GM19397 (cell line): Measurements from ENCODE around the gene CCDC8.
"Not testable (repeated sequence)": the region's sequence is repeated elsewhere in the genome, so short reads cannot be mapped to it uniquely, and the experiment has no call there.

Experiments used
- ATAC-seq: cut with Tn5 transposase; IDR thresholded peaks from one replicate; pipeline ENCODE4 v1.9.1; 2021; ENCODE audit warnings: mild to moderate bottlenecking, moderate library complexity; ENCODE audit not compliant: unreplicated experiment

The CCDC8 gene

GRCh38 chr19:46404753-46405468, 8.5 kb downstream of the CCDC8 start:
- ATAC-seq = no peak

- no peak for ATAC-seq
Observed at GRCh38 chr19:46404055-46404752, 9.2 kb downstream of the CCDC8 start.

- no peak for ATAC-seq
Observed at GRCh38 chr19:46402725-46403124, 10.6 kb downstream of the CCDC8 start.

GRCh38 chr19:46397801-46398479, 15.4 kb downstream of the CCDC8 start:
- not testable (repeated sequence) for ATAC-seq

- ATAC-seq = no peak
Observed at GRCh38 chr19:46394402-46394797, 19.0 kb downstream of the CCDC8 start.

GRCh38 chr19:46393456-46394401, 19.6 kb downstream of the CCDC8 start:
- ATAC-seq = no peak

GRCh38 chr19:46392837-46393236, 20.5 kb downstream of the CCDC8 start:
- ATAC-seq = no peak

GRCh38 chr19:46392252-46392801, 21.0 kb downstream of the CCDC8 start:
- no peak for ATAC-seq

GRCh38 chr19:46391296-46392251, 21.8 kb downstream of the CCDC8 start:
- ATAC-seq = no peak

- ATAC-seq = no peak
Observed at GRCh38 chr19:46390866-46391265, 22.5 kb downstream of the CCDC8 start.

- ATAC-seq = no peak
Observed at GRCh38 chr19:46390121-46390858, 23.1 kb downstream of the CCDC8 start.

GRCh38 chr19:46388311-46389095, 24.9 kb downstream of the CCDC8 start:
- ATAC-seq = no peak

- ATAC-seq = no peak
Observed at GRCh38 chr19:46387713-46388130, 25.6 kb downstream of the CCDC8 start.

GRCh38 chr19:46386996-46387712, 26.2 kb downstream of the CCDC8 start:
- ATAC-seq = no peak

- ATAC-seq = no peak
Observed at GRCh38 chr19:46386151-46386550, 27.2 kb downstream of the CCDC8 start.

GRCh38 chr19:46385636-46386035, 27.7 kb downstream of the CCDC8 start:
- ATAC-seq = no peak

GRCh38 chr19:46384396-46384795, 29.0 kb downstream of the CCDC8 start:
- ATAC-seq = no peak
